Glutamatergic neuron (in vitro differentiated cells): ENCODE measurements around the gene CLN3. TPM values are rescaled to one million over a fixed set of nuclear protein-coding genes. Genes with fewer than 3 reads are reported as not detected.
"Not testable (repeated sequence)": the region's sequence is repeated elsewhere in the genome, so short reads cannot be mapped to it uniquely, and the experiment has no call there.

Source experiments
- DNase-seq: peaks from one replicate; pipeline ENCODE4 v3.0.0; 2022
- H3K27ac Mint-ChIP-seq: one replicate; pipeline ENCODE4 v1.8.0; 2020; ENCODE audit warnings: mild to moderate bottlenecking, mixed read lengths, inconsistent platforms; ENCODE audit not compliant: unreplicated experiment
- H3K27me3 Mint-ChIP-seq: one replicate; pipeline ENCODE4 v1.8.0; 2020; ENCODE audit warnings: mild to moderate bottlenecking, moderate library complexity, mixed read lengths, inconsistent platforms; ENCODE audit not compliant: unreplicated experiment
- H3K36me3 Mint-ChIP-seq: one replicate; pipeline ENCODE4 v1.8.0; 2020; ENCODE audit warnings: mild to moderate bottlenecking, mixed read lengths, inconsistent platforms; ENCODE audit not compliant: unreplicated experiment
- H3K4me1 Mint-ChIP-seq: one replicate; pipeline ENCODE4 v1.8.0; 2020; ENCODE audit warnings: mild to moderate bottlenecking, low read depth, mixed read lengths, inconsistent platforms; ENCODE audit not compliant: unreplicated experiment
- H3K4me3 Mint-ChIP-seq: one replicate; pipeline ENCODE4 v1.8.0; 2020; ENCODE audit warnings: mild to moderate bottlenecking, mixed read lengths, inconsistent platforms; ENCODE audit not compliant: unreplicated experiment
- H3K9me3 Mint-ChIP-seq: one replicate; pipeline ENCODE4 v1.8.0; 2020; ENCODE audit warnings: mild to moderate bottlenecking, moderate library complexity, mixed read lengths, inconsistent platforms; ENCODE audit not compliant: unreplicated experiment
- total RNA-seq: library from RNA; stranded (reverse); fragmentation: NEBNext Ultra II Directional; extraction: Animal tissue kit (Norgen Biotek cat#: 25700); gene quantifications from one replicate; pipeline ENCODE4 v1.2.1, GENCODE V29; 2021; ENCODE audit not compliant: unreplicated experiment
- TF ChIP-seq, protein P1 (sequence below): fragments of 200-600 bp; sonication (generic); IDR thresholded peaks from one replicate; pipeline ENCODE4 v1.5.0; 2021; ENCODE audit not compliant: partially characterized antibody, unreplicated experiment

Gene CLN3
- total RNA-seq, 1 donor from 2014 or later: 29.4 TPM

DNA sequence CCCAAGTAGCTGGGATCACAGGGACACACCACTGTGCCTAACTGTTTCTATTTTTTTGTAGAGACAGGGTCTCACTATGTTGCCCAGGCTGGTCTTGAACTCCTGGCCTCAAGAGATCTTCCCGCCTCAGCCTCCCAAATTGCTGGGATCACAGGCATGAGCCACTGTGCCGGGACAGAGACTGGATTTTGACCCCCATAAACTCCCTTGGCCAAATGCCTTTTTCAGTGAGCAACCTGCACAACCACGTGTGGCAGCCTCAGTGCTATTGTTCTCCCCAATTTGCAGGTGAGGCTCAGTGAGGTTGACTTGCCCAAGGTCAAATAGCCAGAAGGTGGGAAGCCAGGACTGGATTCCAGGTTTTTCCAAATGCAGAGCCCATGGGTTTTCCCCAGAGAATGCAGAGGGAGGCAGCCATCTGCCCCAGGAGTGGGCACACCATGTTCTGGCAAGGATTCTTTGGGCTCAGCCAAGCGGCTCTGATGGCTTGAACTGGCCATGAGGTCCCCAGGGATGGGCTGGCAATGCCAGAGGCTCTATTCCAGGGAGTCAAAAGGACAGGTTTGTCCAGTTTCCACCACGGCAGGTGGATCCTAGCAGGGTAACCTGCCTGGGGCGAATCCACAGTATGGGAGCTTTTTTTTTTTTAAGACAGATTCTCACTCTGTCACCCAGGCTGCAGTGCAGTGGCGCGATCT is 13.0 kb upstream of the CLN3 start:
- H3K27ac Mint-ChIP-seq: no peak overlapping the region
- H3K36me3 Mint-ChIP-seq: no peaks in the 10 kb centered on the region
- peaks cover 3% of the 10 kb centered on the region for H3K27me3 Mint-ChIP-seq
- no peak overlapping the region for H3K4me3 Mint-ChIP-seq
- no peak for DNase-seq
- no peaks in the 10 kb centered on the region for H3K9me3 Mint-ChIP-seq
- TF ChIP-seq, protein P1, sequence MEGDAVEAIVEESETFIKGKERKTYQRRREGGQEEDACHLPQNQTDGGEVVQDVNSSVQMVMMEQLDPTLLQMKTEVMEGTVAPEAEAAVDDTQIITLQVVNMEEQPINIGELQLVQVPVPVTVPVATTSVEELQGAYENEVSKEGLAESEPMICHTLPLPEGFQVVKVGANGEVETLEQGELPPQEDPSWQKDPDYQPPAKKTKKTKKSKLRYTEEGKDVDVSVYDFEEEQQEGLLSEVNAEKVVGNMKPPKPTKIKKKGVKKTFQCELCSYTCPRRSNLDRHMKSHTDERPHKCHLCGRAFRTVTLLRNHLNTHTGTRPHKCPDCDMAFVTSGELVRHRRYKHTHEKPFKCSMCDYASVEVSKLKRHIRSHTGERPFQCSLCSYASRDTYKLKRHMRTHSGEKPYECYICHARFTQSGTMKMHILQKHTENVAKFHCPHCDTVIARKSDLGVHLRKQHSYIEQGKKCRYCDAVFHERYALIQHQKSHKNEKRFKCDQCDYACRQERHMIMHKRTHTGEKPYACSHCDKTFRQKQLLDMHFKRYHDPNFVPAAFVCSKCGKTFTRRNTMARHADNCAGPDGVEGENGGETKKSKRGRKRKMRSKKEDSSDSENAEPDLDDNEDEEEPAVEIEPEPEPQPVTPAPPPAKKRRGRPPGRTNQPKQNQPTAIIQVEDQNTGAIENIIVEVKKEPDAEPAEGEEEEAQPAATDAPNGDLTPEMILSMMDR: no peak
- H3K4me1 Mint-ChIP-seq: no peaks in the 10 kb centered on the region

DNA sequence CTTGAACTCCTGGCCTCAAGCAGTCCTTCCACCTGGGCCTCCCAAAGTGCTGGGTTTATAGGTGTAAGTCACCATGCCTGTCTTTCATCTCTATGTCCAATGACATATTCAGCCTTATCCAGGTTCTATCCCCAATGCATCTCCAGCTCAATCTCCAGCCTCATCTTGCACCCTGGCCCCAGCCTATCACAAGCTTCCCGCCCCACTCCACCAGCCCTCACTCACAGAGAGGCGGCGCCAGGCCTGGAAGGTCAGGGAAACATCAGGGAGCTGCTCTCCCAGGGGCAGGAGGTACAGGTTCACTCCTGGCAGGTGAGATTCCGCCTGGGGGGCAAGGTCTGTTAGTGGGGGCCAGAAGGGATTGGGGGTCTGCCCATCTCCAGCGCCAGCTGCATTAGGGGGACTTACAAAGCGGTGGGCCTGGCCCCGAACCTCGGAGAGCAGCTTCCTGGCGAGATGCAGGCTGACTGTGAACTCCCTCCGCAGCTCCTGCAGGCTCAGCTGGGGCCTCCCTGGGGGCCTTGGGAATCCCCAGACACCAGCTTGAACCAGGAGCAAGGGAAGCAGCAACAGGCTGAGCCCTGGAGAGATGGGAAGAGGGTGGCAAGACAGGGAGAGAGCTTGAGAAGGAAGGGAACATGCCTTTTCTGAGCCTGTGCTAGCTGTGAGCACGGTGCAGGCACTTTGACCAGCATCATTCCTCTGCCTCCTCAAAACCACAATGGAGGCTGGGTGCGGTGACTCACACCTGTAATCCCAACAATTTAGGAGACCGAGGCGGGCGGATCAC is 11.8 kb upstream of the CLN3 start:
- H3K27me3 Mint-ChIP-seq: peaks cover 3% of the 10 kb centered on the region
- peaks cover 2% of the 10 kb centered on the region for H3K9me3 Mint-ChIP-seq
- no peak overlapping the region for H3K27ac Mint-ChIP-seq
- no peaks in the 10 kb centered on the region for H3K36me3 Mint-ChIP-seq
- no peaks in the 10 kb centered on the region for H3K4me1 Mint-ChIP-seq
- H3K4me3 Mint-ChIP-seq: no peak overlapping the region
- TF ChIP-seq, protein P1: no peak
- DNase-seq: no peak

DNA sequence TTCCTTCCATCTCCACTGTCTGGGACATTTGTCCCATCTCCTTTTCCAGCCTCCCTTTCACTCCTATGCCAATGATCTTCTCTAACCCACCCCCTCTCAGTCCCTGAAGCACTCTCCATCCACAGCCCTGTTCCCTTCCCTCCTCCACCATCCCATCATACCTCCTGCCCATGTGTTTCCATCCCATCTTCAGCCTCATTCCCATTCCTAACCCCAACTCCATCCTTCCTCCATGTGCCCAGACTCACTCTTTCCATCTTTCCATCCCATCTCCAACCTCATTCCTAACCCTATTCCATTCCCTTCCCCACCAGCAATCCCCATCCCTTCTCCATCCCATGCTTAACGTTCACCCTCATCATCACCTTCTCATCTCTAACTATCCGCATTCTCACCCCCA is 10.4 kb upstream of the CLN3 start:
- no peaks in the 10 kb centered on the region for H3K4me1 Mint-ChIP-seq
- no peak for DNase-seq
- H3K27me3 Mint-ChIP-seq: peaks cover 5% of the 10 kb centered on the region
- H3K36me3 Mint-ChIP-seq: no peaks in the 10 kb centered on the region
- H3K27ac Mint-ChIP-seq: no peak overlapping the region
- TF ChIP-seq, protein P1: no peak
- H3K9me3 Mint-ChIP-seq: peaks cover 2% of the 10 kb centered on the region
- H3K4me3 Mint-ChIP-seq: no peak overlapping the region

DNA sequence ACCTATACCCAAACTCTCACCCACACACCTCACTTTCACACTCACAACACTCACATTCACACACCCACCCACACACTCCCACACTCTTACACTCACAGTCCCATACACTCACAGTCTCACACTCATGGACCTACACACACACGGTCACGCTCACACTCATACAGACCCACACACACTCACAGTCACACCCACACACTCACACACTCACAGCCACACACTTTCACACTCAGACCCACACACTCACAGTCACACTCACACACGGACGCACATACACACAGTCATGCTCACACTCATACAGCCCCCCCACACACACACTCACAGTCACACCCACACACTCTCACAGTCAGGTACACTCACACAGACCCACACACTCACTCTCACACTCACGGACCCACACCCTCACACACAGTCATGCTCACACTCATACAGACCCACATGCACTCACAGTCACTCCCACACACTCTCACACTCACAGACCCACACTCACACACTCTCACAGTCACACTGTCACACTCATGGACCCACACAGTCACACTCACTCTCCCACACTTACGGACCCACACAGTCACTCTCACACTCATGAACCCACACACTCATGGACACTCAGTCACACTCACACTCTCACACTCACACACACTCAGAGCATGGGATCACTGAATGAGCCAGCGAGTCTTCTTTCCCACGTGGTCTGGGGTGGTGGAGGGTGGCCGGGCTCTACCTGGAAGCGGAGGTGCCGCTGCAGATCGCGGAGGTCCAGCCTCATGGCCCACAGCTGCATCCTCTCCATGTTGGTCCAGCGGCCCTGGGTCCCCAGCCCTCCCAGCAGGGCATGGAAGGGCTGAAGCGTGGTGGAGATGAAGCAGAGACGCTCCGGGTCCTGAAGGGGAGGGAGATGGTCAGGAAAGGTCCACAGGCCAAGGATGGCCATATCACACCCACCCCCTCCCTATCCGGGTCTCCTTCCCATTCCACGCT is 9.7 kb upstream of the CLN3 start:
- H3K36me3 Mint-ChIP-seq: no peaks in the 10 kb centered on the region
- H3K4me1 Mint-ChIP-seq: no peaks in the 10 kb centered on the region
- DNase-seq: no peak
- peaks cover 5% of the 10 kb centered on the region for H3K27me3 Mint-ChIP-seq
- H3K27ac Mint-ChIP-seq: no peak overlapping the region
- H3K4me3 Mint-ChIP-seq: no peak overlapping the region
- peaks cover 2% of the 10 kb centered on the region for H3K9me3 Mint-ChIP-seq
- TF ChIP-seq, protein P1: no peak

DNA sequence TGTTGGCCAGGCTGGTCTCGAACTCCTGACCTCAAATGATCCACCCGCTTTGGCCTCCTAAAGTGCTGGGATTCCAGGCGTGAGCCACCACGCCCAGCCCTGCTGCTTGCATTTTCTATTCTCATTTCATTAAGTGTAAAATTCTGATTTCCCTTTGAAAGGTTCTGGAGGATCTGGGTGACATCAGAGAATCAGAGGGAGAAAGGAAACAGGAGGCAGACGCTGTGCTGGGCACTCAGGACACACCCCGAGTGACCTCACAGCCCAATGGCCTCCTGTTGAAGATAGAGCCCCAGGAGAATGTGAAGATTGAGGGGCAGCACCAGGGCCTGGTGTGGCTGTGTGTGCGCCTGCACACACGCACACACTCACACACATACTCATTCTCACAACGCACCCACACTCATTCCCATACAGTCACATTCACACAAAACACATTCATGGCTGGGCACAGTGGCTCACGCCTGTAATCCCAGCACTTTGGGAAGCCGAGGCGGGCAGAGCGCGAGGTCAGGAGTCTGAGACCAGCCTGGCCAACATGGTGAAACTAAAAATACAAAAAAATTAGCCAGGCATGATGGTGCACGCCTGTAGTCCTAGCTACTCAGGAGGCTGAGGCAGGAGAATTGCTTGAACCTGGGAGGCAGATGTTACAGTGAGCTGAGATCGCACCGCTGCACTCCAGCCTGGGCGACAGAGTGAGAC is 8.8 kb upstream of the CLN3 start:
- not testable (repeated sequence) for H3K36me3 Mint-ChIP-seq, H3K27ac Mint-ChIP-seq, DNase-seq, H3K27me3 Mint-ChIP-seq, H3K4me3 Mint-ChIP-seq, H3K4me1 Mint-ChIP-seq, H3K9me3 Mint-ChIP-seq
